ENCODE results near the gene SCAF1. TPM values are rescaled to one million over a fixed set of nuclear protein-coding genes. Genes with fewer than 3 reads are reported as not detected.

Gene SCAF1
- total and polyA plus RNA-seq, 2 of the 13 experiments (the other 11 are each of a cell fraction or from before 2014, with no cell fraction given): 3.3 to 6.1 TPM

DNA sequence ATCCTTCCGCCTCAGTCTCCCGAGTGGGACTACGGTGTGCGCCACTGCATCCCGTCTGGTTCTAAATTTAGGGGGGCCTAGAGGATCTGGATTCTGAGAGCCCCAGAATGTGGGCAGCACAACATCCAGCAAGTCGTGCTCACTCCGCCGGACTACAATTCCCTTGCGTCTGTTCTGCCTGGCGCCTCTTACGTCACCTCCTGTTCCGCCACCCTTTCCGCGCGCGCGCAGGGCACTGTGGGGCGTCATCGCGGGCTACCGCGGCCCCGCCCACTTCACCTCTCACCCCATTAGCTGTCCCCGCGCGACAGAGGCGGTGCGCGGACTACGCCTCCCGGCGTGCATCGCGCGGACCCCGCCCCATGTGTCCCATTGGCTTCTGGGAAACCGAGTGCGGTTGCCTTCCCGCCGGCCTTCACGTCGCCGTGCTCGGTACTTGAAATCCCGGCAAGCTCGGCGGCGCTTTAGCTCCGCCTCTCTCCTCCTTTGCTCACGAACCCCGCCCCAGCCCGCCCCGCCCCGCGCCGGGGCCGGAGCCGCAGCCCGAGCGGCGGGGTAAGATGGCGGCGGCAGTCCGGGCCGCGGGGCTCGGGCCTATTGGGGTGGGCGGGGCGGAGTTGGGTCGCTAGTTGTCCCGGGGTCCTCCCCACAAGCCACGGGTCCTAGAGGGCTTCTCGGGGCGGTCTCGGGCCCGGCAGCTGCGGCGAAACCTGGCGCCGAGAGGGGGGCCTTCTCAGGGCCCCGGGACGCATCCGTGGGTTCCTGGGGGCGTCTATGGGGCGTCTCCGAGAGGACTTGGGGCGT lies at the start of gene SCAF1 (continued):
- TF ChIP-seq MYPOP (CRISPR knock-in tag; IDR thresholded peaks at IDR 0.05): no peak
- TF ChIP-seq, protein P1, sequence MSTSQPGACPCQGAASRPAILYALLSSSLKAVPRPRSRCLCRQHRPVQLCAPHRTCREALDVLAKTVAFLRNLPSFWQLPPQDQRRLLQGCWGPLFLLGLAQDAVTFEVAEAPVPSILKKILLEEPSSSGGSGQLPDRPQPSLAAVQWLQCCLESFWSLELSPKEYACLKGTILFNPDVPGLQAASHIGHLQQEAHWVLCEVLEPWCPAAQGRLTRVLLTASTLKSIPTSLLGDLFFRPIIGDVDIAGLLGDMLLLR (CRISPR knock-in tag; IDR thresholded peaks at IDR 0.05): 0 out of 2 replicates have a peak, but pooled peaks have one; percentile 12
- peak; percentile 14; the same call in 1 of the 2 replicates for TF ChIP-seq ZBTB33 (CRISPR knock-in tag; IDR thresholded peaks at IDR 0.05)
- peak; percentile 68; the same call in 1 of the 2 replicates for TF ChIP-seq FOXA3 (CRISPR knock-in tag; IDR thresholded peaks at IDR 0.05)
- TF ChIP-seq THYN1 (CRISPR knock-in tag; IDR thresholded peaks at IDR 0.05; ENCODE audit: borderline replicate concordance, low read depth): no peak
- no peak for TF ChIP-seq ZNF549 (CRISPR knock-in tag; IDR thresholded peaks at IDR 0.05)
- TF ChIP-seq, protein P2, sequence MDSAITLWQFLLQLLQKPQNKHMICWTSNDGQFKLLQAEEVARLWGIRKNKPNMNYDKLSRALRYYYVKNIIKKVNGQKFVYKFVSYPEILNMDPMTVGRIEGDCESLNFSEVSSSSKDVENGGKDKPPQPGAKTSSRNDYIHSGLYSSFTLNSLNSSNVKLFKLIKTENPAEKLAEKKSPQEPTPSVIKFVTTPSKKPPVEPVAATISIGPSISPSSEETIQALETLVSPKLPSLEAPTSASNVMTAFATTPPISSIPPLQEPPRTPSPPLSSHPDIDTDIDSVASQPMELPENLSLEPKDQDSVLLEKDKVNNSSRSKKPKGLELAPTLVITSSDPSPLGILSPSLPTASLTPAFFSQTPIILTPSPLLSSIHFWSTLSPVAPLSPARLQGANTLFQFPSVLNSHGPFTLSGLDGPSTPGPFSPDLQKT (CRISPR knock-in tag; IDR thresholded peaks at IDR 0.05; ENCODE audit: borderline replicate concordance): no peak
- no peak; the same call in 1 of the 2 replicates for TF ChIP-seq ZNF235 (CRISPR knock-in tag; IDR thresholded peaks at IDR 0.05; ENCODE audit: borderline replicate concordance)
- no peak for TF ChIP-seq HNF4A (CRISPR knock-in tag; IDR thresholded peaks at IDR 0.05)
- 0 out of 2 replicates have a peak, but pooled peaks have one; percentile 30 for TF ChIP-seq ZKSCAN1 (IDR thresholded peaks at IDR 0.05; ENCODE audit: low read length)
- TF ChIP-seq SYNCRIP (IDR thresholded peaks at IDR 0.05; ENCODE audit: insufficient read depth, low read depth, low read length): no peak
- peak; percentile 87 for TF ChIP-seq SAP130 (CRISPR knock-in tag; IDR thresholded peaks at IDR 0.05; ENCODE audit: low read depth)
- no peak for TF ChIP-seq NFIC (IDR thresholded peaks at IDR 0.05; ENCODE audit: low read length)
- TF ChIP-seq, protein P3, sequence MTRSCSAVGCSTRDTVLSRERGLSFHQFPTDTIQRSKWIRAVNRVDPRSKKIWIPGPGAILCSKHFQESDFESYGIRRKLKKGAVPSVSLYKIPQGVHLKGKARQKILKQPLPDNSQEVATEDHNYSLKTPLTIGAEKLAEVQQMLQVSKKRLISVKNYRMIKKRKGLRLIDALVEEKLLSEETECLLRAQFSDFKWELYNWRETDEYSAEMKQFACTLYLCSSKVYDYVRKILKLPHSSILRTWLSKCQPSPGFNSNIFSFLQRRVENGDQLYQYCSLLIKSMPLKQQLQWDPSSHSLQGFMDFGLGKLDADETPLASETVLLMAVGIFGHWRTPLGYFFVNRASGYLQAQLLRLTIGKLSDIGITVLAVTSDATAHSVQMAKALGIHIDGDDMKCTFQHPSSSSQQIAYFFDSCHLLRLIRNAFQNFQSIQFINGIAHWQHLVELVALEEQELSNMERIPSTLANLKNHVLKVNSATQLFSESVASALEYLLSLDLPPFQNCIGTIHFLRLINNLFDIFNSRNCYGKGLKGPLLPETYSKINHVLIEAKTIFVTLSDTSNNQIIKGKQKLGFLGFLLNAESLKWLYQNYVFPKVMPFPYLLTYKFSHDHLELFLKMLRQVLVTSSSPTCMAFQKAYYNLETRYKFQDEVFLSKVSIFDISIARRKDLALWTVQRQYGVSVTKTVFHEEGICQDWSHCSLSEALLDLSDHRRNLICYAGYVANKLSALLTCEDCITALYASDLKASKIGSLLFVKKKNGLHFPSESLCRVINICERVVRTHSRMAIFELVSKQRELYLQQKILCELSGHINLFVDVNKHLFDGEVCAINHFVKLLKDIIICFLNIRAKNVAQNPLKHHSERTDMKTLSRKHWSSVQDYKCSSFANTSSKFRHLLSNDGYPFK (CRISPR knock-in tag; IDR thresholded peaks at IDR 0.05; ENCODE audit: borderline replicate concordance): peak; percentile 58; the same call in 1 of the 2 replicates
- 0 out of 2 replicates have a peak, but pooled peaks have one; percentile 36 for TF ChIP-seq ZNF772 (CRISPR knock-in tag; IDR thresholded peaks at IDR 0.05)
- TF ChIP-seq ZNF672 (CRISPR knock-in tag; IDR thresholded peaks at IDR 0.05): no peak
- no peak for TF ChIP-seq SSRP1 (CRISPR knock-in tag; IDR thresholded peaks at IDR 0.05)
- TF ChIP-seq ZBTB1 (CRISPR knock-in tag; IDR thresholded peaks at IDR 0.05; ENCODE audit: borderline replicate concordance): no peak
- TF ChIP-seq ZNF446 (CRISPR knock-in tag; IDR thresholded peaks at IDR 0.05): 0 out of 2 replicates have a peak, but pooled peaks have one; percentile 29
- TF ChIP-seq ZNF253 (CRISPR knock-in tag; IDR thresholded peaks at IDR 0.05; ENCODE audit: borderline replicate concordance): no peak
- TF ChIP-seq XRCC5 (optimal IDR thresholded peaks at IDR 0.05; ENCODE audit: low read length): no peak
- peak; percentile 97 for TF ChIP-seq GABPB1 (CRISPR knock-in tag; IDR thresholded peaks at IDR 0.05)

Data from HepG2 (cell line).